CD4-positive, alpha-beta T cell treated with Interleukin-4 for 4 hours (primary cell): ENCODE data around the gene SLC30A3.

Source experiments
- DNase-seq: peaks from one replicate; pipeline ENCODE4 v3.0.0-alpha.2; 2020

The SLC30A3 gene

GRCh38 chr2:27255660-27256059 lies 7.2 kb downstream of the SLC30A3 start:
- no peak for DNase-seq

GRCh38 chr2:27255187-27255586 lies 7.7 kb downstream of the SLC30A3 start:
- no peak for DNase-seq

GRCh38 chr2:27251766-27252165 lies 11.1 kb downstream of the SLC30A3 start:
- no peak for DNase-seq

- no peak for DNase-seq
Observed at GRCh38 chr2:27250652-27251379, 12.0 kb downstream of the SLC30A3 start.

- peak; percentile 31 for DNase-seq
Observed at GRCh38 chr2:27249891-27250651, 12.8 kb downstream of the SLC30A3 start.

- no peak for DNase-seq
Observed at GRCh38 chr2:27249159-27249890, 13.5 kb downstream of the SLC30A3 start.

GRCh38 chr2:27247893-27248292 lies 15.0 kb downstream of the SLC30A3 start:
- no peak for DNase-seq

- DNase-seq: no peak
Observed at GRCh38 chr2:27245626-27246025, 17.2 kb downstream of the SLC30A3 start.

- DNase-seq: no peak
Observed at GRCh38 chr2:27245116-27245515, 17.7 kb downstream of the SLC30A3 start.

- no peak for DNase-seq
Observed at GRCh38 chr2:27243391-27244130, 19.3 kb downstream of the SLC30A3 start.

- DNase-seq: no peak
Observed at GRCh38 chr2:27242614-27242951, 20.3 kb downstream of the SLC30A3 start.

- no peak for DNase-seq
Observed at GRCh38 chr2:27241761-27242613, 20.9 kb downstream of the SLC30A3 start.

- DNase-seq: no peak
Observed at GRCh38 chr2:27240406-27240805, 22.4 kb downstream of the SLC30A3 start.

- DNase-seq: no peak
Observed at GRCh38 chr2:27238976-27239375, 23.9 kb downstream of the SLC30A3 start.

- DNase-seq: no peak
Observed at GRCh38 chr2:27237341-27237945, 25.4 kb downstream of the SLC30A3 start.

- DNase-seq: no peak
Observed at GRCh38 chr2:27236626-27237025, 26.2 kb downstream of the SLC30A3 start.

GRCh38 chr2:27236136-27236535 lies 26.7 kb downstream of the SLC30A3 start:
- DNase-seq: no peak

- no peak for DNase-seq
Observed at GRCh38 chr2:27233341-27233740, 29.5 kb downstream of the SLC30A3 start.

GRCh38 chr2:27231921-27232320 lies 30.9 kb downstream of the SLC30A3 start:
- no peak for DNase-seq

GRCh38 chr2:27227501-27227900 lies 35.3 kb downstream of the SLC30A3 start:
- DNase-seq: no peak

GRCh38 chr2:27225526-27225925 lies 37.3 kb downstream of the SLC30A3 start:
- no peak for DNase-seq

- DNase-seq: no peak
Observed at GRCh38 chr2:27223416-27223815, 39.4 kb downstream of the SLC30A3 start.
